Ectodermal cell (in vitro differentiated cells): ENCODE measurements around the gene THSD4.

Experiments used
- H3K27ac ChIP-seq: 2 replicates; pipeline ENCODE4 v1.7.0; 2013; ENCODE audit warnings: mild to moderate bottlenecking, low read depth, low read length; ENCODE audit not compliant: insufficient read depth, poor library complexity, severe bottlenecking
- H3K27me3 ChIP-seq: 2 replicates; pipeline ENCODE4 v1.7.0; 2013; ENCODE audit warnings: mild to moderate bottlenecking, low read length; ENCODE audit not compliant: insufficient read depth, control insufficient read depth, poor library complexity, severe bottlenecking
- H3K36me3 ChIP-seq: one replicate; pipeline ENCODE4 v1.7.0; 2013; ENCODE audit warnings: low read length; ENCODE audit not compliant: control insufficient read depth, insufficient read depth
- H3K4me1 ChIP-seq: one replicate; pipeline ENCODE4 v1.7.0; 2013; ENCODE audit warnings: low read length; ENCODE audit not compliant: control insufficient read depth, insufficient read depth
- H3K4me3 ChIP-seq: 2 replicates; pipeline ENCODE4 v1.7.0; 2013; ENCODE audit warnings: low read depth, low read length, control low read depth; ENCODE audit not compliant: insufficient read depth
- H3K9me3 ChIP-seq: 2 replicates; pipeline ENCODE4 v1.7.0; 2013; ENCODE audit warnings: mild to moderate bottlenecking, low read length, moderate library complexity; ENCODE audit not compliant: control insufficient read depth
- WGBS, 2 experiments: methylation state at CpG; one replicate each; pipeline ENCODE4 v1.1.7; 2013; ENCODE audit warnings: missing lambda C conversion rate in 2 of 2; 5-methylcytosine and 5-hydroxymethylcytosine counted together

The THSD4 gene

GRCh38 chr15:71826196-71826595 is 710.9 kb downstream of the THSD4 start:
- WGBS, 2 experiments = 47 to 58% methylated on average over 4 to 5 of the region's 5 CpGs
- Histone ChIP-seq H3K4me1 (peaks cover 6% of the 10 kb centered on the region), H3K9me3 (peaks cover 2% of the 10 kb centered on the region), H3K27ac (no peak overlapping the region), H3K36me3 (no peaks in the 10 kb centered on the region), H3K4me3 (no peak overlapping the region), H3K27me3 (no peaks in the 10 kb centered on the region)

DNA sequence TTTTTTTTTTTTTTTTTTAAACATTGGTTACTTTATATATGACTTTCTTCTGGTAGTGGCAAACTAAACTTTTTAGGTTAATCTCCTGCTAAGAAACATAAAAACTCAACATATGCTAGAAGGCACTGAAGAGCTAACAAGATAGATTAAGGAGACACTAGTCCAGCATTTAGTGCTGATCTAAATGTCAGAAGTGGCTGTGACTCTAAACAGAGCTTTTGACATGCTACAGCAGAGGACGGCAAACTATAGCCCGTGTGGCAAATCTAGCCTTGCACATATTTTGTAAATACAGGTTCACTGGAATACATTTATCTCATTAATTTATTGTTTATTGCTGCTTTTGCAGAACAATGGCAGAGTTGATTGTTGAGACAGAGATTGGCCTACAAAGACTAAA is 715.7 kb downstream of the THSD4 start:
- 92 to 100% methylated on average over 2 of the region's 2 CpGs for WGBS, 2 experiments

More for the DNA sequence above, 715.7 kb downstream of the THSD4 start:
- H3K27ac ChIP-seq = no peak overlapping the region
- no peaks in the 10 kb centered on the region for H3K27me3 ChIP-seq
- no peaks in the 10 kb centered on the region for H3K9me3 ChIP-seq
- H3K4me3 ChIP-seq = no peak overlapping the region
- peaks cover 6% of the 10 kb centered on the region for H3K4me1 ChIP-seq
- H3K36me3 ChIP-seq = no peaks in the 10 kb centered on the region
